SK-N-SH treated with all-trans-retinoic acid at 6 μM for 48 hours (cell line): ENCODE results near the gene IQSEC1.

Experiments
- ARNTL ChIP-seq: fragments of 450-650 bp; formaldehyde crosslinking; IDR thresholded peaks from 2 replicates; pipeline ENCODE4 v1.5.0; 2020; ENCODE audit warnings: low read depth, mild to moderate bottlenecking, moderate library complexity, borderline replicate concordance
- CREB5 ChIP-seq: fragments of 250-450 bp; sonication (Bioruptor Pico); IDR thresholded peaks from 2 replicates; pipeline ENCODE4 v1.5.1; 2020; ENCODE audit warnings: low read depth, mild to moderate bottlenecking, moderate library complexity
- ESRRG ChIP-seq: fragments of 250-450 bp; sonication (Bioruptor Pico); IDR thresholded peaks from 2 replicates; pipeline ENCODE4 v1.6.1; 2021; ENCODE audit warnings: mild to moderate bottlenecking
- PATZ1 ChIP-seq: fragments of 250-450 bp; sonication (Bioruptor Pico); IDR thresholded peaks from 2 replicates; pipeline ENCODE4 v1.8.0; 2020; ENCODE audit warnings: mild to moderate bottlenecking, moderate library complexity, borderline replicate concordance
- SNAI2 ChIP-seq: fragments of 250-450 bp; sonication (Bioruptor Pico); IDR thresholded peaks from 2 replicates; pipeline ENCODE4 v1.5.0; 2020; ENCODE audit warnings: mild to moderate bottlenecking, moderate library complexity
- ZNF70 ChIP-seq: fragments of 450-650 bp; formaldehyde crosslinking; IDR thresholded peaks from 2 replicates; pipeline ENCODE4 v1.5.0; 2020; ENCODE audit warnings: mild to moderate bottlenecking, moderate library complexity
- ZNF8 ChIP-seq: fragments of 450-650 bp; formaldehyde crosslinking; IDR thresholded peaks from 2 replicates; pipeline ENCODE4 v1.5.0; 2020; ENCODE audit warnings: mild to moderate bottlenecking, moderate library complexity

GRCh38 chr3:12962292-12962691 is 110.9 kb downstream of the IQSEC1 start:
- TF ChIP-seq PATZ1 (CRISPR knock-in tag), result no peak
- TF ChIP-seq SNAI2 (CRISPR knock-in tag), result no peak
- no peak for TF ChIP-seq CREB5 (CRISPR knock-in tag)
- TF ChIP-seq ARNTL (CRISPR knock-in tag), result no peak
- no peak for TF ChIP-seq ESRRG (CRISPR knock-in tag)
- no peak for TF ChIP-seq ZNF8 (CRISPR knock-in tag)
- TF ChIP-seq ZNF70 (CRISPR knock-in tag), result no peak
